Fibroblast of pulmonary artery (primary cell): Measurements from ENCODE around the gene ADAMTS2.

Experiments
- DNase-seq: peaks from one replicate; pipeline ENCODE4 v3.0.0-alpha.2; 2010; ENCODE audit warnings: low read depth
- H3K4me3 ChIP-seq: replicated peaks from 2 replicates; pipeline ENCODE4 v1.5.1; 2011; ENCODE audit warnings: low read depth, mild to moderate bottlenecking, control low read depth, low read length, moderate library complexity
- CTCF ChIP-seq: IDR thresholded peaks from 2 replicates; pipeline ENCODE4 v1.5.1; 2011; ENCODE audit warnings: mild to moderate bottlenecking, control low read depth, low read length, inconsistent platforms; ENCODE audit errors: missing control alignments

ADAMTS2 gene

GRCh38 chr5:179337796-179338676, 7.2 kb downstream of the ADAMTS2 start:
- DNase-seq = no peak
- no peak overlapping the region for H3K4me3 ChIP-seq
- no peak for TF ChIP-seq CTCF

- no peak overlapping the region for H3K4me3 ChIP-seq
- no peak for DNase-seq
- no peak for TF ChIP-seq CTCF
These were observed 8.1 kb downstream of the ADAMTS2 start for GRCh38 chr5:179336871-179337795.

GRCh38 chr5:179336126-179336870, 9.0 kb downstream of the ADAMTS2 start:
- no peak for DNase-seq
- no peak overlapping the region for H3K4me3 ChIP-seq
- no peak for TF ChIP-seq CTCF

- H3K4me3 ChIP-seq = no peak overlapping the region
- TF ChIP-seq CTCF = no peak
- DNase-seq = no peak
These were observed 11.2 kb downstream of the ADAMTS2 start for GRCh38 chr5:179333796-179334761.

- no peak overlapping the region for H3K4me3 ChIP-seq
These were observed 12.4 kb downstream of the ADAMTS2 start for GRCh38 chr5:179332741-179333290.

More at GRCh38 chr5:179332741-179333290, 12.4 kb downstream of the ADAMTS2 start:
- no peak for TF ChIP-seq CTCF
- DNase-seq = no peak
